Transverse colon (tissue), 4 donors: ENCODE measurements around the gene KCNH3.

Source experiments
- CTCF ChIP-seq, 5 experiments: fragments of 200-600 bp in 3 of 5; fragments of 450-650 bp in 2 of 5; sonication (generic) in 3 of 5; IDR thresholded peaks; 1 replicate in 2 of 5; 2 replicates in 3 of 5; pipeline ENCODE4 v1.5.1; 2016 to 2017; ENCODE audit warnings: antibody characterized with exemption in 5 of 5, inconsistent platforms in 3 of 5, mild to moderate bottlenecking in 2 of 5, moderate library complexity in 1 of 5
- POLR2A ChIP-seq: fragments of 450-650 bp; IDR thresholded peaks from one replicate; pipeline ENCODE4 v1.6.1; 2016; ENCODE audit warnings: antibody characterized with exemption, mild to moderate bottlenecking, moderate library complexity
- POLR2AphosphoS5 ChIP-seq, 3 donors: sonication (generic); formaldehyde crosslinking; IDR thresholded peaks; one replicate each; pipeline ENCODE4 v1.6.1; 2016; ENCODE audit warnings: antibody characterized with exemption in 3 of 3

DNA sequence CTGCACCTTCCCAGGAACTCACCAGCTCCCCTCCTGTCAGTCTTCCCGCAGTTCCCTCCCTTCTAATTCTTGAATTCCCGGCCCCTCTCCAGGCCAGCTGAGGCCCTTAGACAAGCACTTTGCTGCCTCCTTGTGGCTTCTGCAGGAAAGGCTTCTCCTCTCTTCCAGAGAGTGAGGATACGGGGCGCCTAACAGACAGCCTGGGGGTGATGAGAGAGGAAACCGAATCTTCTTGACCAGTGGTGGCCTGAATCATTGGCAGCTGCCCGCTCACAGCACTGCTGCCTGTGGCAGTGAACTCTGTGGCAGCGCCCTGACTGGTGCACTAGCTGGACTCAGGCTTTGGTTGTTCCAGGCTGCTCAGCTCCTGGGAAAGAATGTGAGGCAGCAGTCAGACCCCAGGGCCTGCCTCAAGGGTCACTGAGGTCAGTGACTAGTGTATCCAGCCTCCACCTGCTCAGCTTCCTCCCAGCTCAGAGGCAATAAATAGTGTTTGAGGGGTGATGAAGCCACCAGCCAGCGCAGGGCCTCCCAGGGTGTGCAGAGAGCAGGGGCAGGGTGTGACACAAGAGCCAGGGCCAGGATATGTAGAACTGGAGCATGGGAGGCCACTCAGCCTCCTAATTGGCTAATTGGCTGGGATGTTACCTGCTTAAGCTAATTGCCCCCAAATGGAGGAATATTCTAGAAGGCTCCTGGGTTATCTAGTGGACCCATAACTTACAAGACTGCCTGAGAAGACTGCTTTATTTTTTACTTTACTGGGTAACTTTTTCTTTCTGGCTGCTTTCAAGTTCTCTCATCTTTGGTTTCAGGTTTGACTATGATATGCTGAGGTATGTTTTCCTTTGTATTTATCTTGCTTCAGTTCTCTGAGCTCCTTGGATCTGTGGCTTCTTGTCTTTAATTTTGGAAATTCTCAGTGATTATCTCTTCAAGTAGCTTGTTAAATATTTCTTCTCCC, 42.0 kb downstream of the KCNH3 start:
- TF ChIP-seq POLR2AphosphoS5 (IDR thresholded peaks at IDR 0.05) (no peak), POLR2A (no peak), CTCF (IDR thresholded peaks at IDR 0.05) (peak; percentile 72 to 81 (median 76))
